Renal pelvis (tissue), 4 donors: ENCODE measurements around the gene PCSK2. TPM values are rescaled to one million over a fixed set of nuclear protein-coding genes. Genes with fewer than 3 reads are reported as not detected.

Experiments used
- DNase-seq: peaks from one replicate; pipeline ENCODE4 v3.0.0-alpha.2; 2013
- polyA plus RNA-seq, 3 donors: library from polyadenylated mRNA; unstranded; fragments of 120-200 nt; gene quantifications; one replicate each; pipeline ENCODE4 v1.2.1, GENCODE V29; 2013; ENCODE audit not compliant: insufficient read length in 3 of 3

Gene PCSK2
- polyA plus RNA-seq, 3 donors = 0.62 to 1.0 (median 0.62) TPM

DNA sequence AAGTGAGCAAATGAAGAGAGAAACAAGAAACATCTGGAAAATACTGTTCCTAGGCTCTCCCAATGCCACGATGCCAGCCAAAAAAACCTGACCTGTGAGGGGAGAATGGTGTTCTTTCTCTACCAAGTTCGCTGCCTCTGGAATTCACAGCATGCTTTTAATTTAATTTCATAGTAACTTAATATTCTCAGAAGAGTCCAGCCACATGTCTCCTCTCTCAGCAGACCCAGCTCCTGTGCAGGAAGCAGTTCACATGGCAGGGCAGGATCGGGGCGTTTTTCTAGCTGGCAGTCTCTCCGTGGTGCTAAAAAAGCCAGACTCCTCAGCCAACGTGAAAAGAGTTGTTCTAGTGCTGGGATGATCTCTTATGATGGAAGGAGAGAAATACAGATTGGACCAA lies 246.8 kb downstream of the PCSK2 start:
- DNase-seq = no peak

DNA sequence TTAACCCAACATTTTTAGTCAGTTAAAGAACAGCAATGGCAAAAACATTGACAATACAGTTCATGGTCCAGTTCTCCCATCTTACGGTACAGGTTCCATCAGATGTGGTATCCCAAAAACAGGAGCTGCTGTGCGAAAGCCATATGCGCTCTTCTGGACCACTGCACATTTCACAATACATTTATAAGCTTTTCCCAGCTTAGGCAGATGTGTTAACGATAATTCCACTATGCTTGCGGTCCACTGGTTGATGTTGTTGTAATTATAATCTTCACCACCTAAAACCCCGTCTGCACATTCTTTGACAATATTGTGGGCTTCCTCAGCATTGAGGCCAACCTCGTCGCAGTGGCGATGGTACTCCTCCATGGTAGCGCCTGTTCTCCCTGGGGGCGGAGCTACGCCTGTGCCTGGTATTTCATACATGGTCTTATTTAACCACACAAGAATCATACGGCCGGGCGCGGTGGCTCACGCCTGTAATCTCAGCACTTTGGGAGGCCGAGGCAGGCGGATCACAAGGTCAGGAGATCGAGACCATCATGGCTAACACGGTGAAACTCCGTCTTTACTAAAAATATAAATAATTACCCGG lies 252.3 kb downstream of the PCSK2 start:
- DNase-seq = no peak

DNA sequence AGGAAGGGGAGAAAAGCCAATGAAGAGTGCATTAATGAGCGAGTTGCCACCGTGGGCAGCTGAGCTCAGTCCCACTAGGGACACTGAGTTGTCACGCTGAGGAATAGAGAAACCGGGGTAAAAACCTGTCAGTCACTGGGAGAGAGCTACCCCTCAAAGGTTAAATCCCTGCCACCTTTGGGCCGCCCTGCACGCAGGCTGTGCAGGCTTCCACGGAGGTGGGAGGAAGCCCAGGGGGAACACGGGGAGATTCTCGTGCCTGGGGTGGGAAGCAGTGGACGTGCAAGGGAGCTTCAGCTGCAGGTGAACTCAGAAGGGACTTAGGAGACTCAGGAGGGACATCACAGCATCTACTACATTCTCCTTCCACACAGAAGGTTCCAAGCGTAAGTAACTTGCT lies 253.9 kb downstream of the PCSK2 start:
- no peak for DNase-seq

DNA sequence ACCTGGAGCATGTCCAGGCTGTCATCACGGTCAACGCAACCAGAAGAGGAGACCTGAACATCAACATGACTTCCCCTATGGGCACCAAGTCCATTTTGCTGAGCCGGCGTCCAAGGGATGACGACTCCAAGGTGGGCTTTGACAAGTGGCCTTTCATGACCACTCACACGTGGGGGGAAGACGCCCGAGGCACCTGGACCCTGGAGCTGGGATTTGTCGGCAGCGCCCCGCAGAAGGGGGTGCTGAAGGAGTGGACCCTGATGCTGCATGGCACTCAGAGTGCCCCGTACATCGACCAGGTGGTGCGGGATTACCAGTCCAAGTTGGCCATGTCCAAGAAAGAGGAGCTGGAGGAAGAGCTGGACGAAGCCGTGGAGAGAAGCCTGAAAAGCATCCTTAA lies 254.8 kb downstream of the PCSK2 start:
- no peak for DNase-seq

DNA sequence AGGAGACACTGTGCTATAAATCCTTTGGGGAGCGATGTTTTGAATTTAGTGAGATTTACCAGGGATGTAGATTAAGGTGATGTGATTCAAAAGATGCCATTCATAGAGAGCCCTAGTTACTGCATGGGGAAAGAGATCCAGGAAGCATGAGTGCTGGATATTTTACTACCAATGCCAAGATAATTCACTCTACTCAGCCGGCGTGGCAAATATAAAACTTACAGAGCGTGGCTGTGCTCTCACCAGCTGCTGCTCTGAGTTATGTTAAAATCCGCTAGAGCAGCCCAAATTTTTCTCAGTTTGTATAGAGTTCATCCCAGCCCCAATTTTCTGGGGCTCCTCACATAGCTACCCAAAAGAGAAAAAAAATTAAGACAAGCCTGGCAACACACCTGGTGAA lies 255.7 kb downstream of the PCSK2 start:
- no peak for DNase-seq

DNA sequence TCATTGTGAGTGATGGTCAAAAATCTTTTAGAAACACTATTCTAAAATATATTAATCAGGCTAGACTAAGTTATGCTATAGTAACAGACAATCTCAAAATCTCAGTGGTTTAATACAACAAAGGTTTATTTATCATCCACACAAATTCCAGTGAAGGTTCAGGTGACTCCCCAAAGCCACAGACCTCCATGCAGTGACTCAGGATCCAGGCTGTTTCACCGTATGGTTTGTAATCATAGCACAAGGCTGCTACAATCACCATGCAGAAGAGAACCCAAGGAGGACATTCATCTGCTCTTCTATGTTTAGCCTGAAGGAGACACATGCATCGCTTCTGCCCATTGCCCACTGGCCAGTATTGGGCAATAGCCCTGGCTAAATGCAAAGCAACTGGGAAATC lies 258.2 kb downstream of the PCSK2 start:
- DNase-seq = no peak

DNA sequence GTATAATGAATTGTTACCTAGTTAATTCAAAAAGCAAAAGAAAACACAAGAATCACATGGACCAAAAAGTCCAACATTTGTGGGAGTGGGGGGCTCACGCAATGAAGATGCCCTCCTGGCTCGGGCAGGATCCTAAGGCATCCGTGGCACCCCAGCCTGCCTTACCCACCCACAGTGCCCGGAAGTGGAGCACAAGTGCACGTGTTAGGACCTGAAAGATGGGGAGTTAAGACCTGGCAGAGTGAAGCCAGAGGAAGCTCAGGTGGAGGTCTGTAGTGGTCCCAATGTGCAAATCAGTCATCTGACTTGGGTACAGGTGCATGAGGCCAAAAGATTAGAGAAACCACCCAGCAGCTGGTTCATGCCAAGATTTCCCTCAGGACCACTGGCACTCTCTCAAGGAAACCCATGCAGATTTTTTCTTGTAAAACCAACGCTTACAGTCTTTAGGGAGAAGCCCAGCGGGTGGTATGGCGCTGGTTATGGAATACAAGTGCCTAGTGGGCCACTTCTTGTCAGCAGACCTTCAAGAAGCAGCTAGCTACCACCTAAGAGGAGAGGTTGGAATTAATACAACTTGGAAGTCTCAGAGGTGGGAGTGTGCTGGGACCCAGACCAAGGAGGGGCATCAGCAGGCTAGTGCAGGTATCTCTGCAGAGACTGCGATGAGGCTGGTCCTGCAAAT lies 262.2 kb downstream of the PCSK2 start:
- no peak for DNase-seq

DNA sequence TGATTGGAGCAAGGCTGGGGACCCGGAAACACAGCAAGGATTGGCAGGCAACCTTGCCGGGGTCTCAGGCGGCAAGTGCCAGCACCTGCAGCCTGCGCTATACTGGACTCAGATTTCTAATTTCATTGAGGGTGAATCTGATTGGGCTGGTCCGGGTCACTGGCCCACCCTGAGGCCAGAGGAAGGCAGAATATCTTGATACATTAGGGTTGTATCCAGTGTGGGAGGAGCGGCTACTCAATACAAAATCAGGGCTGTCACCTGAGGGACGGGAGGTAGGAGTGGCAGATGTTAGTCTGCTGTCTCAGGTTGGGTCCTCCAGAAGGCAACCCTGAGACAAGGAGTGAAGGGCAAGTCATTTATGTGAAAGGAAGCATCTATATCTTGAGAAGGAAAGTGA lies 263.7 kb downstream of the PCSK2 start:
- DNase-seq = no peak

DNA sequence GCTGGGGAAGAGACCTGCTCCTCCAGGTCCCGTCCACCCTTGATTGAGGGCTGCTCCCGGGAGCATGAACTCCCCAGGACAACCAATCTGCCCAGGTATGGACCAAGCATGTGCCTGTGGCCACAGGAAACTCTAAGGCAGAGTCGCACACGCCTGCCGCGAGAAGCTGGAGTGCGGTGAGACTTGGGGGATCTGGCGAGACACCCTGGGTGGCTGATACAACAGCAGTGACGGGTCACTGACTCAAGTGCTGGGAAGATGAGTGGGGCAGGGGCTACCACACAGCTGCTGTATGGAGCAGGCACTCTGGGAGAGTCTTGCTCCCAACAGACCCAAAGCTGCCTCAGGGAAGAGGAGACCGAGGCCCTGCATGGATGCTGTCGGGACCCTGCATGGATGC lies 264.2 kb downstream of the PCSK2 start:
- no peak for DNase-seq

DNA sequence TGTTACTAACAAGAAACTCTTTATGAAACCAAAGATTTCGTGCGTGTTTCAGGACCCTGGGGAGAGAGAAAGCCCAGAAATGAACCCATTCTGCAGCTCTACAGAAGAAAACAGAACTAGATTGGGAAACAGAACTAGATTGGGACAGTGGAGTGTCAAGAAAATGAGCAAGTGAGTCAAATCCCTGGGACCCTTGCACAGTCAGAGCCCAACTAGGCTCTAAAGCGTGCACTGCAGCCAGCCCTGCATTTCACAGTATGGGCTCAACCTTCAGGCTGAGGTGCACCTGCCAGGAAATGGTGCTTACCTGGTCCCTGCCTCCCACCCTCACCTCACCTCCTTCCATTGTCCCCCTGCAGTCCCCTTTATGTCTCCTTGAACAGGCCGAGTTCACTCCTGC lies 264.6 kb downstream of the PCSK2 start:
- DNase-seq = no peak

DNA sequence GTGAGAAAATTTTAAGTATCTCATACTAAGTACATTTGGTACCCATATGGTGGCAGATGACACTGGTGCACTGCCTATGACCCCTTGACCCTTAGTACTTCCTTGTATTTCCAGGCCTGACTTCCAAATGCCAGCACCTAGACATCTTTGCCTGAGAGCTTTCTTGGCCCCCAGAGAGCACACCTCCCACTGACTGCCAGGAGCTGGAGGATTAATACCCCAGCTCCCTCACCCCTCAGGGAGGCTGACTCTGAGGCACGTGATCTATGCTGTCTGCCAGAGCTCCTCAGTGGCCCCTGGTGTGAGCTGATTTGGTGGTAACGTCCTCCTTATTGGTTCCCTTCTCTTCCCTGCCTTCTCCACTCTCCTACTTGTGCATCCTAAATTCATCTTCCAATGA lies 266.3 kb downstream of the PCSK2 start:
- DNase-seq = no peak

DNA sequence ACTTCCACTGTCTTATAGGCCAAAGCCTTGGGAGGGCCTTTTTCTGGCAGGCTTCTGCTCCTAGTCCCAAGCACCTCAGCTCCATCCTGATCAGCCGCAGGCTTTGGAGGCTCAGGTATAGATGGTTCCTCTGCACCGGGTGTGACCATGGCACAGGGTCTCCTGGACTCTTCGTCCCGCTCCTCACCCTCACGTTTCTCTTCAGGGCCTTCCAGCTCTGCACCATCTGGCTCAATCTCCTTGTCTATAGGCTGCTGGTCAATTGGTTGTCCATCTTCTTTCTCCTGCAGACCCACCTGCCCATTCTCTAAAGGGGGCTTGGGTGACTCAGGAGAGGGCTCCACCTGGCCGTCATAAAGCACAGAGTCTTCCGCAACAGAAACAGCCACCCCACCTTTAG lies 267.4 kb downstream of the PCSK2 start:
- DNase-seq = no peak

DNA sequence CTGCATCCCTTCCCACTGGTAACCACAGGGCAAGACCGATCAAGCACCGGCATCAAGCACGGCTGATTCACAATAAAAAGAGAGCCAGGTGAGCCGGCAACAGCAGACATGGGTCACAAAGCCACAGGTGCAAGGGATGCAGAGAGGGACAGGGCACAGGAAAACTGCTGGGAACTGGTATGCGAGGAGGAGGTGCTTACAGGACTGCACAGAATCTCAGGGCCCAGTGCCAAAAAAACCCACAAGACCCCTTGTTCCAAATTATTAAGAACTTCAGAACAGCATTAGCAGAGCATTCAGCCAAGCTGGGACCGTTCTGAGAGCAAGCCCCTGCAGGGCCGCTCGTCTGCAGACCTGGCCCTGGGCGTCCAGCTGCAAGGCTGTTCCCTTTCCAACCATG lies 269.0 kb downstream of the PCSK2 start:
- no peak for DNase-seq

DNA sequence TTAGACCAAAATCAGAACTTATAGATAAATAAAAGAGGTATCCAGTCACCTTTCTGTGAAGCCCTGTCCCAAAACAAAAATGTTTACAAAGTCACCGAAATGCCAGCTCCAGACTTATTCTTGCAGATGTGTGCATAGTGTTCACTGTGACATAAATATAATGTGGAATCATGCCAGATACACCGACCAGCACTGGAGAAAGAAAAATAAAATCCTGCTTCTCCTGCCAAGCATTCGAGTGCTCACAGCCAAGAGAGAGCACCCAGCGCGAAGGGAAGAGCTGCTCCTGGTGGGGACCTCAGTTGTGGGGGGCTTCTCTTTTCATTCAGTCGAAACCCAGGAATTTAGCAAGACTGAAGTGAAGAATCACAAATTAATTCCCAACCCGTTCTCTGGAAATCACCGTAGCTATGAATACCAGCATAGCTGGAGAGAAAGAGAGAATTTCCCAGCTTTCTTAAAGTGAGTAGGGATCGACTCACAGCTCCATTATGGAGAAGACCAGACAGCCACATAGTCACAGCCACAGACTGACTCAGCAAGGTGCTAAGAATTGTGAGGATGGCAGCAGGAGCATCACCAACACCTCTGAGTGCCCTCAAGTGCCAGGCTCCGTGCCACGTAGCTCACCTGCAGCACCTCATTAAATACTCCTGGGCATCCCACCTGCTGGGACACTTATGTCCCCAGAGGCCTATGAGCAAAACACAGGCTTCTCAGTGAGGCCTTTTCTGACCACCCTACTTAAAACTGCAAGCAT lies 271.2 kb downstream of the PCSK2 start:
- no peak for DNase-seq

DNA sequence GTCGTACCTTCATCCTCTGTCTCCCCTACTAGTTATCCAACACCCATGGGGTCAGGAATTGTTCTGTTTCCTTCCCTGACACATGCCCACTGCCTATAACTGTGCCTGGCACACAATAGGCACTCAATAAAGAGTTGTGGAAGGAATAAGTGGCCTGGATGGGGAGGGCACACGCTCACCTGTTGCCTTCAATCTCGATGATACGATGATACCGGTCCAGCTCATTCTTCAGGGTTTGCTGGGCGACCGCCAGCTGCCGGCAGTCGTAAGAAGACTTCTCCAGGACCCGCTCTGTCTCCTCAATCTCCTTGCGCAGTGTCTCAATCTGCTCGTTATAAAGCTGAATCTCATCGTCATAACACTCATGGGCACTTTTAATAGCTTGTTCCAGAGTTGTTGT lies 271.8 kb downstream of the PCSK2 start:
- DNase-seq = no peak

DNA sequence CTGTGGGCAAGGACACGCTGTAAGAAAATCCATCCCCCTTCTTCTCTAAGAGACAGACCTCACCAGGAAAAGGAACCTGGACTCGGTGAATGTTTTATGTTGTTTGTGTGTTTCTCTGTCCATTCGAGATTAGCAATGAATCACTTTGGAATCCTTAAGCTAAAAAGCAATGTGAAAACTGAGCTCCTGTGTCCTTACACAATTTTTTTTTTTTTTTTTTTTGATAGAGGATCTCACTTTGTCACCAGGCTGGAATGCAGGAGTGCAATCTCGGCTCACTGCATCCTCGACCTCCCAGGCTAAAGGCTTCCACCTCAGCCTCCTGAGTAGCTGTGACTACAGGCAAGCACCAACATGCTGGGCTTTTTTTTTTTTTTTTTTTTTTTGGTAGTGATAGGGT lies 272.2 kb downstream of the PCSK2 start:
- DNase-seq = no peak

DNA sequence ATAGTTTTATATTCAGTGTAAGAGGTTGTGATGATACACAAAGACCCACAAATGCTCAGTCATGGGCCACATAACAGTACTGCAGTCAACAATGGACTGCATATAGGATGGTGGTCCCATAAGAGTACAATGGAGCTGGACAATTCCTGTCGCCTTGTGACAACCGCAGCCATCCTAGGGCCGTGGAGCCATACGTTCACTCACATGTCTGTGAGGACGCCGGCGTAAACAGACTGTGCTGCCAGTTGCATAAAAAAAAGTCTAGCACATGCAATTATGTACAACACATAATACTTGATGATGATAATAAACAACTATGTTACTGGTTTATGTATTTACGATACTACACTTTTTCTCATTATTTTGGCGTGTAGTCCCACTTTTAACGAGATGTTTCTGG lies 273.4 kb downstream of the PCSK2 start:
- DNase-seq = no peak

DNA sequence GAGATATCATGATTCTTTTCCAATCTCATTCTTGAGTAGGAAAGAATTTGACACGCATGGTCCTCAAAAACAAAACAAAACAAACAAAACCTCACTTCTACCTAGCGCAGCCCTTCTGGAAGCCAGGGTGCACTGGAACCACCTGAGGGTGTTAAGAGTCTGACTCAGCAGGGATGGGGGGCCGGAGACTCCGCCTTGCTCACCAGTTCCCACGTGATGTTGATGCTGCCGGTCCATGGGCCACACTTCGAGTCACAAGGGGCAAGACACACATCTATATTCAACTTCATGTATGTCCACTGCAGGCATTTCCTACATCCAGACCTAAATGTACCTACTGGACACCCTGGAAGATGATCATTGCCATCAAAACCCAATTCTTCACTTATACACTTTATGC lies 274.0 kb downstream of the PCSK2 start:
- DNase-seq = no peak

DNA sequence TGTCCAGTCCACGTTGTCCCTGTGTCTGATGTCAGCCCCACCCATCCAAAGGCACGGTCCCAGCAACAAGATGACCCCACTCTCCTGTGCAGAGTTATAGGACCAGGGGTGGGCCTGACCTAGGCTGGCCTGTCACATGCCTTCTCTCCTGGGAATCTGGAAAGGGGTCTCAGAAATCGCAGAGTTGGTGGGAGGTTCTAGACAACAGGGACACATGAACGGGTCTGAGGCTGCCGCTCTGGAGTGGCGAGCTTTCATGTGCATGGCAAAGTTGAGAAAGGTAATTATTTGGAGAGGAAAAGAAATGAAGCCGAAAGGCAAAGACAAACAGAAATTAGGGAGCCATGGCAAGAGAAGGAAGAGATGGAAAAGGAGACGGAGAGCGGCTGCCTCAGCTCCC lies 274.9 kb downstream of the PCSK2 start:
- DNase-seq = no peak

DNA sequence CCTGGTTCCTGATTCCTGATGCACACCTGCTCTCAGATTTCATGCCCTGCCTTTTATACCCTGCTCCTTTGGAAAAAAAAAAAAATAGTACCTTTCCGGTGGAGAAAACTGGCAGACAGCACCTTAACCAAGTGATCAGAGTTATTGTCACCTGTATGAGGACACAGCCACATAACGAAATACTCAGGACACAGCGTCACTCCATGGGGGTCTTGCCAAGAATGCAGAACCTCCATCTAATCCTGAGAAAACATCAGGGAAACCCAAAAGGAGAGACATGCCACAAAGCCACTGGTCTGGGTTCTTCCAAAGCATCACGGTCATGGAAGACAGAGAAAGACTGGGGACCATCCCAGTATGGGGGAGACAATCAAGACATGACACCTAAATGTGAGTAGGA lies 275.3 kb downstream of the PCSK2 start:
- DNase-seq = no peak

DNA sequence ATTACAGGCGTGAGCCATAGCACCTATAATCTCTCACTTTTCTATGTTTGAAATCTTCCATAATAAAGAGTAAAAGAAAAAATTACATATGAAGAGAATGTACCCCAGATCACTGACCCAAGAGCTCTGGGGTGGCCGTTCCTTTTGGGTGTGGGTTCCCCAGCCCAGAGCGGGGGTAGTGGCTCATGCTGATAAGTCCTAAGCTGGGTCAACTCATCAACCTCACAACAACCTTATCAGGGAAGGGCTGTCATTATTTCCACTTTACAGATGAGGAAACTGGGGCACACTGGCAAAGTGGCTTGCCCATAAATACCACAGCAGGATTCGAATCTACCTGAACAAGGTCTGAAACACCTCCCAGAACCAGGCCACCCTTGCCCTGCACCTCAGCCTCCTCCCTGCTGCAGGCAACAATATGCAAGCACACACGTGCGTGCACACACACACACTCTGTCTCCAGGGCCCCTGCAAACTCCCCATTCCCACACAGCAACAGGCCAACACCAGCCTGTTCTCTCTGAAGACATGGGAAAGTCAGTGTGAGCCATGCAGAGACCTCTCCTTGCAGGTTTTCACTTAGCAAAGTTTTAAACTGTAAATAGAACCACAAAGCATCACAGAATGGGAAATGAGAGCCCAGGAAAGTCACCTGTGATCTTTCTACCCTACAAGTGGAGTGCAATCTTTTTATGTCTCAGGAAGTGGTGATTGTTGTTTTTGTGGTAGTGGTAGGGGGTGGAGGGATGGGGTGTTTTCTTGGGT lies 276.6 kb downstream of the PCSK2 start:
- no peak for DNase-seq

DNA sequence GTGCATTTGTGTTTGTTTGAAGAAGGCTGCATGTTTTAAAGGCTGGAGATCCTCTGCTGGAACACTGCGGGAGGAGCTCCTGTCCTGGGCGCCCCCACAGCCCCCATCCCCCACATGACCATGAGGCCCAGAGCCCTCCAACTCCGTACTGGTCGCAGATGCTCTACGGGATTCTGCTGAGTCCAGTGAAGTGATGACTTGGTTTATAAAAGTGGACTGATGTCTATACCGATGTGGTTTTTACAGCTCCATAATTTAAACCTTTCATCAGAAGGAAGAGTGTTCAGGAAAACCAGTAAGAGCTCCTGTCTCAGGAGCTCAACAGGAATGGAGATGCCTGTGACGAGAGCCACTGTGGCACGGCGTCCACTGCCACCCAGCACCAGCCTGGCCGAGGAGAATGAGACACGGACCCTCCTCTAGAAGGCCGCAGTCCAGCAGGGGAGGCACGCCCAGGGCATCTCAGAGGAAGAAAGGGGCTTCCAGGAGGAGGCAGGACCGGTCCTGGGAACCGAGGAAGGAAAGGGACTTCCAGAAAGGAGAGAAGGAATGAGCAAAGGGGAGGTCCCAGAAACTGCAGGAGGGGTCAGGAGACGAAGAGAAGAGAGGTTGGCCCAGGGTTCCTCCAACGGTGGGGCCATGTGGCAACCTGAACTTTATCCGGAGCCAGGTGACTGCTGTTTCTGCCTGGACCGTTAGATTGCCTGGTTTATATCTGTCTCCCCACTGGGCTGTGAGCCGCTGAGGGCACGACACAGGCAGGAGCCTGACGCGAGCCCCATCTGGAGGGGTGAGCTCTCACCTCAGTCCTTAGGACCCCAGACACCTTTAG lies 277.4 kb downstream of the PCSK2 start:
- DNase-seq = no peak
